ENCODE data around the gene SLC9A1.

Gene SLC9A1

GRCh38 chr1:27060891-27061290, 94.0 kb downstream of the SLC9A1 start:
- no peak for DNase-seq

- DNase-seq, result no peak
Measured at GRCh38 chr1:27058966-27059669, 95.8 kb downstream of the SLC9A1 start.

GRCh38 chr1:27057801-27058625, 96.9 kb downstream of the SLC9A1 start:
- DNase-seq, result peak; percentile 4 to 30

GRCh38 chr1:27057389-27057788, 97.5 kb downstream of the SLC9A1 start:
- DNase-seq, result no peak

GRCh38 chr1:27053977-27054753, 100.8 kb downstream of the SLC9A1 start:
- no peak for DNase-seq

- no peak for DNase-seq
Measured at GRCh38 chr1:27052527-27052926, 102.4 kb downstream of the SLC9A1 start.

GRCh38 chr1:27049607-27050006, 105.3 kb downstream of the SLC9A1 start:
- DNase-seq, result no peak

GRCh38 chr1:27049100-27049499, 105.8 kb downstream of the SLC9A1 start:
- DNase-seq, result no peak
